KMS-11 (cell line): ENCODE measurements around the gene CAMLG.
"Not testable (repeated sequence)": the region's sequence is repeated elsewhere in the genome, so short reads cannot be mapped to it uniquely, and the experiment has no call there.

Source experiments
- H2AFZ ChIP-seq: fragments of 200-600 bp; sonication (generic); 2 replicates; pipeline ENCODE4 v1.6.1; 2016; ENCODE audit warnings: antibody characterized with exemption, mixed run types, low read depth
- H3K27ac ChIP-seq: fragments of 200-600 bp; sonication (generic); 2 replicates; pipeline ENCODE4 v1.6.1; 2016; ENCODE audit warnings: mild to moderate bottlenecking, mixed run types
- H3K27me3 ChIP-seq: fragments of 200-600 bp; sonication (generic); 2 replicates; pipeline ENCODE4 v1.6.1; 2017; ENCODE audit warnings: mild to moderate bottlenecking, low read depth, mixed run types, moderate library complexity; ENCODE audit not compliant: insufficient read depth
- H3K36me3 ChIP-seq: fragments of 200-600 bp; sonication (generic); 2 replicates; pipeline ENCODE4 v1.6.1; 2017; ENCODE audit warnings: mild to moderate bottlenecking, mixed run types; ENCODE audit not compliant: insufficient read depth
- H3K4me1 ChIP-seq: fragments of 200-600 bp; sonication (generic); 2 replicates; pipeline ENCODE4 v1.6.1; 2016; ENCODE audit warnings: mild to moderate bottlenecking, low read depth, mixed run types; ENCODE audit not compliant: poor library complexity, severe bottlenecking
- H3K4me2 ChIP-seq: fragments of 200-600 bp; sonication (generic); 2 replicates; pipeline ENCODE4 v1.7.0; 2016; ENCODE audit warnings: mild to moderate bottlenecking, mixed run types
- H3K4me3 ChIP-seq: fragments of 200-600 bp; sonication (generic); IDR thresholded peaks from 2 replicates; pipeline ENCODE4 v1.6.1; 2017; ENCODE audit warnings: low read depth, low read length, mixed read lengths; ENCODE audit not compliant: insufficient read depth
- H3K79me2 ChIP-seq: fragments of 200-600 bp; sonication (generic); 2 replicates; pipeline ENCODE4 v1.6.1; 2016; ENCODE audit warnings: low read depth, mixed run types; ENCODE audit not compliant: insufficient read depth
- H3K9ac ChIP-seq: fragments of 200-600 bp; sonication (generic); 2 replicates; pipeline ENCODE4 v1.6.1; 2016; ENCODE audit warnings: mild to moderate bottlenecking, mixed run types
- H4K20me1 ChIP-seq: fragments of 200-600 bp; sonication (generic); 2 replicates; pipeline ENCODE4 v1.6.1; 2016; ENCODE audit warnings: mild to moderate bottlenecking, mixed run types; ENCODE audit not compliant: insufficient read depth
- TF ChIP-seq, protein P1 (sequence below): fragments of 200-600 bp; sonication (generic); conservative IDR thresholded peaks from 2 replicates; pipeline ENCODE4 v1.6.1; 2017; ENCODE audit warnings: low read depth, mild to moderate bottlenecking, antibody characterized with exemption, low read length, moderate library complexity, mixed read lengths

The CAMLG gene

DNA sequence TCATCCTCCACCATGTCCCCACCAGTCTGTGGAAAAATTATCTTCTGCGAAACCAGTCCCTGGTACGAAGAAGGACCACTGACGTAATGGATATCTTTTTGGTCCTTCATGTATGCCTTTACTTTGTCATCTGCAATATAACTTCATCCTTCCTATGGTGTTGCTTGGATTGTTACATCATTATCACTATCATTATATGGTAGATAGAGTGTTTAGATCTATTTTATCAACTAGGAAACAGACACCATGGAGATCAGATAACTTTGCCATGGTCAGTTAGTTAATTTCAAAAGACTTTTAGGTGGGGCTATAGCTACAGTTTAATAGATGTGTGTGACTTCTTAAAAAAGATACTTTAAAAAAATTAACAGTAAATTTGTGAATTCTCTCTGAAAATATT lies 23.8 kb upstream of the CAMLG start:
- no peaks in the 10 kb centered on the region for H4K20me1 ChIP-seq
- no peak overlapping the region for H3K9ac ChIP-seq
- H3K4me3 ChIP-seq: no peak overlapping the region
- H3K4me2 ChIP-seq: no peak overlapping the region
- no peak overlapping the region for H3K27ac ChIP-seq
- no peaks in the 10 kb centered on the region for H3K4me1 ChIP-seq
- H3K27me3 ChIP-seq: no peaks in the 10 kb centered on the region
- H3K79me2 ChIP-seq: no peaks in the 10 kb centered on the region
- peaks cover 3% of the 10 kb centered on the region; the same call in 1 of the 2 replicates for H3K36me3 ChIP-seq
- TF ChIP-seq, protein P1, sequence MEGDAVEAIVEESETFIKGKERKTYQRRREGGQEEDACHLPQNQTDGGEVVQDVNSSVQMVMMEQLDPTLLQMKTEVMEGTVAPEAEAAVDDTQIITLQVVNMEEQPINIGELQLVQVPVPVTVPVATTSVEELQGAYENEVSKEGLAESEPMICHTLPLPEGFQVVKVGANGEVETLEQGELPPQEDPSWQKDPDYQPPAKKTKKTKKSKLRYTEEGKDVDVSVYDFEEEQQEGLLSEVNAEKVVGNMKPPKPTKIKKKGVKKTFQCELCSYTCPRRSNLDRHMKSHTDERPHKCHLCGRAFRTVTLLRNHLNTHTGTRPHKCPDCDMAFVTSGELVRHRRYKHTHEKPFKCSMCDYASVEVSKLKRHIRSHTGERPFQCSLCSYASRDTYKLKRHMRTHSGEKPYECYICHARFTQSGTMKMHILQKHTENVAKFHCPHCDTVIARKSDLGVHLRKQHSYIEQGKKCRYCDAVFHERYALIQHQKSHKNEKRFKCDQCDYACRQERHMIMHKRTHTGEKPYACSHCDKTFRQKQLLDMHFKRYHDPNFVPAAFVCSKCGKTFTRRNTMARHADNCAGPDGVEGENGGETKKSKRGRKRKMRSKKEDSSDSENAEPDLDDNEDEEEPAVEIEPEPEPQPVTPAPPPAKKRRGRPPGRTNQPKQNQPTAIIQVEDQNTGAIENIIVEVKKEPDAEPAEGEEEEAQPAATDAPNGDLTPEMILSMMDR: no peak
- H2AFZ ChIP-seq: no peak overlapping the region

DNA sequence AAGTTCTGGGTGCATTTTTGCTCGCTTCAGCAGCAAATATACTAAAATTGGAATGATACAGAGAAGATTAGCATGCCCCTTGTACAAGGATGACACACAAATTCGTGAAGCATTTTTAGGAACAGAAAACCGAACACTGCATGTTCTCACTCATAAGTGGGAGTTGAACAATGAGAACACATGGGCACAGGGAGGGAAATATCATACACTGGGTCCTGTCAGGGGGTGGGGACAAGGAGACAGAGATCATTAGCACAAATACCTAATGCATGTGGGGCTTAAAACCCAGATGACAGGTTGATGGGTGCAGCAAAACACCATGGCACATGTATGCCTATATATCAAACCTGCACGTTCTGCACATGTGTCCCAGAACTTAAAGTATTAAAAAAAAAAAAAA lies 22.9 kb upstream of the CAMLG start:
- not testable (repeated sequence) for H3K4me2 ChIP-seq, H3K79me2 ChIP-seq, H4K20me1 ChIP-seq, H3K36me3 ChIP-seq, H3K4me1 ChIP-seq, H2AFZ ChIP-seq, H3K9ac ChIP-seq, H3K27me3 ChIP-seq, H3K4me3 ChIP-seq, H3K27ac ChIP-seq

DNA sequence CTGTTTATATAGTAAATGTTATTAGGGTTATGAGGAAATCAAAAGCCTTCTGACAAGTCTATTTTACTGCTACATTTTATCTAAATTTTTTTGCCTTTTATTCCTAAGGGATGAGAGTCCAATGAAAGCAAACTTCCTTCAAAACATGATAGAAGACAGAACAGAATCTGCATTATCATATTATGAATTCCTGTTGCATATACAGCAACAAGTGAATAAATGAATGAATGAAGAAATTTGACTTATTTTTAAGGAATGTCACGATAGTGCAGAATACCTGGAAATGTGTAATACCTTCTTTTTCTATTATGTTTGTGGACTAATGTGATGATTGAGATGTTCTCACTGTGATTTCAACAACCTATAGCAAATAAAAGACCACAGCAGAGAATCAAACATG lies 13.5 kb upstream of the CAMLG start:
- Histone ChIP-seq H3K27me3 (no peaks in the 10 kb centered on the region), H3K36me3 (0 out of 2 replicates have a peak, but pooled peaks cover 3% of the 10 kb centered on the region), H3K4me2 (no peak overlapping the region), H3K79me2 (no peaks in the 10 kb centered on the region), H3K27ac (no peak overlapping the region), H4K20me1 (no peaks in the 10 kb centered on the region), H2AFZ (no peak overlapping the region), H3K4me3 (no peak overlapping the region), H3K9ac (no peak overlapping the region), H3K4me1 (no peaks in the 10 kb centered on the region)
- TF ChIP-seq, protein P1: no peak

DNA sequence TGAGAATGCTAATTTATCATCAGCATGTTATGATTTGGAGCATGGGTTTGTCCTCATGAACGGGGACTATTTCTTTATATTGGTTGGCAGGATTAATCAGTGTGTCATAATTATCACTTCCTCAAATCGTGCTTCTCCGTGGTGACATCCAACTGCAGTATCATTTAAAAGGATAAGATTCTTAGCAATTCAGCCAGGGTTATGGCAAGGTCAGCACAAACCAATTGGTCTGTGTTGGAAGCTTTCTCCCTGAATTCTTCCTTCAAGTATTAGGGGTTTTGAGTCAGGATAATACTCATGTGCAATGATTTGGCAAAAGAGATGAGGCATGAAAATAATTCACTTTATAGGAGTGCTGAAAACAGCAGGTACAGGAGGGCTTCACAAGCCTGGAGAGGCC lies 5.5 kb upstream of the CAMLG start:
- H4K20me1 ChIP-seq: no peaks in the 10 kb centered on the region
- TF ChIP-seq, protein P1: no peak
- no peak overlapping the region for H2AFZ ChIP-seq
- no peak overlapping the region for H3K27ac ChIP-seq
- no peak overlapping the region for H3K4me3 ChIP-seq
- H3K4me1 ChIP-seq: no peaks in the 10 kb centered on the region
- H3K79me2 ChIP-seq: no peaks in the 10 kb centered on the region
- H3K4me2 ChIP-seq: no peak overlapping the region
- no peaks in the 10 kb centered on the region for H3K27me3 ChIP-seq
- no peaks in the 10 kb centered on the region for H3K36me3 ChIP-seq
- no peak overlapping the region for H3K9ac ChIP-seq

DNA sequence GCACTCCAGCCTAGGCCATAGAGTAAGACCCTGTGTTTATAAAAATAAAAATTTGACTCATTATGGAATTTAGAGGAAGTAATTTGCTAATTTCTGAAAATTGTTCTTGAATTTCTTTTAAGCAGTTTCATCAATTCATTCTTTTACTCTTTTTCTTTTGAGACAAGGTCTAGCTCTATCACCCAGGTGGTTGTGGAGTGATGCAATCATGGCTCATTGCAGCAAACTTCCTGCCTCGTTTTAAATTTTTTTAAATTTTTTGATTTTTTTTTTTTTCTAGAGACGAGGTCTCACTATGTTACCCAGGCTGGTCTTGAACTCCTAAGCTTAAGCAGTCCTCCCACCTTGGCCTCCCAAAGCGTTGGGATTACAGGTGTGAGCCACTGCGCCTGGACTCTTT lies 3.1 kb upstream of the CAMLG start:
- no peaks in the 10 kb centered on the region for H3K27me3 ChIP-seq
- H2AFZ ChIP-seq: no peak overlapping the region
- no peak overlapping the region for H3K9ac ChIP-seq
- H4K20me1 ChIP-seq: no peaks in the 10 kb centered on the region
- H3K79me2 ChIP-seq: peaks cover 15% of the 10 kb centered on the region; the same call in 1 of the 2 replicates
- H3K4me1 ChIP-seq: peaks cover 11% of the 10 kb centered on the region
- TF ChIP-seq, protein P1: no peak
- H3K4me3 ChIP-seq: no peak overlapping the region
- H3K4me2 ChIP-seq: no peak overlapping the region
- no peaks in the 10 kb centered on the region for H3K36me3 ChIP-seq
- no peak overlapping the region for H3K27ac ChIP-seq
